ENCODE measurements around the gene UFSP2.
A peak's percentile ranks its signal among the peaks of the same experiment; 100 is the strongest.

GRCh38 chr4:185395238-185395955, 30.4 kb downstream of the UFSP2 start, which contains the start of gene LRP2BP:
- TF ChIP-seq CTCF (IDR thresholded peaks at IDR 0.05), result no peak
- no peak for TF ChIP-seq POLR2A (IDR thresholded peaks at IDR 0.05)
- TF ChIP-seq POLR2AphosphoS5 (IDR thresholded peaks at IDR 0.05), result peak; percentile 16

Measured in gastroesophageal sphincter (tissue), 3 donors.